CD8-positive, alpha-beta memory T cell (primary cell): ENCODE measurements around the gene RNF26. TPM values are rescaled to one million over a fixed set of nuclear protein-coding genes. Genes with fewer than 3 reads are reported as not detected.
A peak's percentile ranks its signal among the peaks of the same experiment; 100 is the strongest.

Source experiments
- CTCF ChIA-PET: fragments of 350-600 bp; sonication (Branson Sonifier 250); formaldehyde crosslinking; loops from one replicate; lab custom pipeline; 2021; ENCODE audit warnings: antibody characterized with exemption; lab: Charles Lee
- POLR2A ChIA-PET: fragments of 350-600 bp; sonication (Branson Sonifier 250); formaldehyde crosslinking; loops from one replicate; lab custom pipeline; 2021; ENCODE audit warnings: antibody characterized with exemption; lab: Charles Lee
- DNase-seq, 5 donors: peaks; one replicate each; pipeline versions ENCODE4 v3.0.0 to v3.0.0-alpha.2; 2020 to 2022; ENCODE audit warnings: mixed read lengths in 1 of 5
- H3K27ac ChIP-seq: one replicate; pipeline ENCODE4 v1.7.0; 2013; ENCODE audit warnings: low read depth, mild to moderate bottlenecking, low read length, moderate library complexity
- H3K27me3 ChIP-seq: 2 replicates; pipeline ENCODE4 v1.7.0; 2013; ENCODE audit warnings: low read length, mild to moderate bottlenecking; ENCODE audit not compliant: insufficient read depth, poor library complexity, severe bottlenecking
- H3K36me3 ChIP-seq: 2 replicates; pipeline ENCODE4 v1.7.0; 2013; ENCODE audit warnings: mild to moderate bottlenecking, low read length, moderate library complexity; ENCODE audit not compliant: insufficient read depth
- H3K4me1 ChIP-seq: 2 replicates; pipeline ENCODE4 v1.7.0; 2013; ENCODE audit warnings: mild to moderate bottlenecking, low read length, moderate library complexity; ENCODE audit not compliant: insufficient read depth
- H3K4me3 ChIP-seq: 2 replicates; pipeline ENCODE4 v1.7.0; 2013; ENCODE audit warnings: mild to moderate bottlenecking, low read length
- H3K9me3 ChIP-seq: 2 replicates; pipeline ENCODE4 v1.7.0; 2013; ENCODE audit warnings: mild to moderate bottlenecking, low read length
- H3K27ac Mint-ChIP-seq, 8 donors: one replicate each; pipeline ENCODE4 v1.8.0; 2020 to 2021; ENCODE audit warnings: mixed read lengths in 8 of 8, mild to moderate bottlenecking in 6 of 8, inconsistent platforms in 3 of 8, moderate library complexity in 3 of 8
- H3K27me3 Mint-ChIP-seq, 2 donors: one replicate each; pipeline ENCODE4 v1.8.0; 2020 to 2021; ENCODE audit warnings: mixed read lengths in 2 of 2, mild to moderate bottlenecking in 1 of 2, moderate library complexity in 1 of 2
- H3K36me3 Mint-ChIP-seq, 3 donors: one replicate each; pipeline ENCODE4 v1.8.0; 2020 to 2021; ENCODE audit warnings: mixed read lengths in 3 of 3, inconsistent platforms in 1 of 3, mild to moderate bottlenecking in 1 of 3
- H3K4me1 Mint-ChIP-seq, 3 donors: one replicate each; pipeline ENCODE4 v1.8.0; 2020 to 2021; ENCODE audit warnings: mixed read lengths in 3 of 3, inconsistent platforms in 1 of 3, mild to moderate bottlenecking in 1 of 3
- H3K4me3 Mint-ChIP-seq, 7 donors: one replicate each; pipeline ENCODE4 v1.8.0; 2020 to 2021; ENCODE audit warnings: mixed read lengths in 7 of 7, mild to moderate bottlenecking in 6 of 7, moderate library complexity in 4 of 7, inconsistent platforms in 2 of 7
- H3K9me3 Mint-ChIP-seq, 5 donors: one replicate each; pipeline ENCODE4 v1.8.0; 2020 to 2022; ENCODE audit warnings: mixed read lengths in 5 of 5, mild to moderate bottlenecking in 3 of 5, moderate library complexity in 2 of 5, inconsistent platforms in 1 of 5
- polyA plus RNA-seq: library from polyadenylated mRNA; unstranded; fragments of 300-500 nt; fragmentation: Illumina TruSeq; gene quantifications from one replicate; pipeline ENCODE4 v1.2.3, GENCODE V29; 2021
- total RNA-seq, 2 experiments: library from RNA; stranded (reverse); gene quantifications; one replicate each; pipeline ENCODE4 v1.2.3, GENCODE V29; 2021

Gene RNF26
- total and polyA plus RNA-seq, 3 experiments from 2014 or later = 33.2 to 46.1 (median 34.8) TPM

- Mint-ChIP-seq H3K27ac (no peak overlapping the region), H3K36me3 (no peaks in the 10 kb centered on the region), H3K9me3 (no peaks in the 10 kb centered on the region), H3K4me1 (peaks cover 9 to 16% (median 14%) of the 10 kb centered on the region in 3 donors), H3K4me3 (no peak overlapping the region), H3K27me3 (peaks cover 29 to 60% of the 10 kb centered on the region in 2 donors)
- no peaks in the 10 kb centered on the region for H3K9me3 ChIP-seq
- ChIA-PET POLR2A (no interaction called here), CTCF (interaction anchor here (0.9 to 3.5 kb wide), 3 partner anchors 13 to 22 kb away, joined by 3 to 17 read pairs (median 5); no protein-coding TSS in a partner anchor)
- H3K36me3 ChIP-seq = no peaks in the 10 kb centered on the region
- peaks cover 41% of the 10 kb centered on the region for H3K27me3 ChIP-seq
- peaks cover under 1% of the 10 kb centered on the region for H3K4me1 ChIP-seq
- no peak overlapping the region for H3K27ac ChIP-seq
- H3K4me3 ChIP-seq = no peak overlapping the region
- DNase-seq = no peak
Measured at GRCh38 chr11:119343726-119344125, 9.4 kb downstream of the RNF26 start.

- Mint-ChIP-seq H3K4me3 (no peak overlapping the region), H3K9me3 (no peaks in the 10 kb centered on the region), H3K4me1 (peaks cover 5 to 8% (median 7%) of the 10 kb centered on the region in 3 donors), H3K27ac (no peak overlapping the region), H3K36me3 (no peaks in the 10 kb centered on the region), H3K27me3 (peaks cover 22 to 52% of the 10 kb centered on the region in 2 donors)
- no peaks in the 10 kb centered on the region for H3K36me3 ChIP-seq
- H3K4me1 ChIP-seq = no peaks in the 10 kb centered on the region
- no peak overlapping the region for H3K27ac ChIP-seq
- ChIA-PET CTCF (interaction anchor here (1.2 to 3.5 kb wide), 2 partner anchors 12 to 21 kb away, joined by 5 to 17 read pairs; no protein-coding TSS in a partner anchor), POLR2A (no interaction called here)
- no peaks in the 10 kb centered on the region for H3K9me3 ChIP-seq
- no peak overlapping the region for H3K4me3 ChIP-seq
- H3K27me3 ChIP-seq = peaks cover 34% of the 10 kb centered on the region
- DNase-seq = no peak
Measured at GRCh38 chr11:119344291-119345010, 10.1 kb downstream of the RNF26 start.

GRCh38 chr11:119345685-119346084 is 11.4 kb downstream of the RNF26 start:
- H3K9me3 ChIP-seq = no peaks in the 10 kb centered on the region
- Mint-ChIP-seq H3K27ac (peak overlapping the region in 1 of 8 donors; percentile 70), H3K36me3 (no peaks in the 10 kb centered on the region), H3K9me3 (no peaks in the 10 kb centered on the region), H3K4me1 (peaks cover 9 to 14% (median 13%) of the 10 kb centered on the region in 3 donors), H3K4me3 (no peak overlapping the region), H3K27me3 (peaks cover 24 to 54% of the 10 kb centered on the region in 2 donors)
- no peaks in the 10 kb centered on the region for H3K4me1 ChIP-seq
- ChIA-PET POLR2A (no interaction called here), CTCF (interaction anchor here (1.0 to 3.5 kb wide), 3 partner anchors 8 to 23 kb away, joined by 3 to 17 read pairs (median 4); no protein-coding TSS in a partner anchor)
- H3K4me3 ChIP-seq = no peak overlapping the region
- no peak overlapping the region for H3K27ac ChIP-seq
- H3K36me3 ChIP-seq = no peaks in the 10 kb centered on the region
- DNase-seq = no peak
- H3K27me3 ChIP-seq = peaks cover 24% of the 10 kb centered on the region

GRCh38 chr11:119346605-119347004 is 12.3 kb downstream of the RNF26 start, which contains the start of gene MFRP:
Gene MFRP (minus strand): TSS chr11:119346705. CDS start chr11:119346513, 192 bp downstream.
- no peak within 1 kb of the TSS for H3K4me3 Mint-ChIP-seq
- H3K27ac Mint-ChIP-seq = peak within 1 kb of the TSS in 1 of 8 donors; percentile 70
- Histone ChIP-seq H3K27ac (no peak within 1 kb of the TSS), H3K4me3 (no peak within 1 kb of the TSS), H3K4me1 (no peaks in the 10 kb centered on the region), H3K27me3 (peaks cover 15% of the 10 kb centered on the region), H3K9me3 (no peaks in the 10 kb centered on the region), H3K36me3 (no peaks in the 10 kb centered on the region)
- H3K4me1 Mint-ChIP-seq = peaks cover 5 to 7% (median 5%) of the 10 kb centered on the region in 3 donors
- no peaks in the 10 kb centered on the region for H3K9me3 Mint-ChIP-seq
- ChIA-PET POLR2A (no interaction called here), CTCF (interaction anchor here (1.0 to 2.4 kb wide), 2 partner anchors 9 to 10 kb away, joined by 4 to 10 read pairs; no protein-coding TSS in a partner anchor)
- peaks cover 20 to 53% of the 10 kb centered on the region in 2 donors for H3K27me3 Mint-ChIP-seq
- no peaks in the 10 kb centered on the region for H3K36me3 Mint-ChIP-seq
- DNase-seq = no peak

- ChIA-PET POLR2A (no interaction called here), CTCF (interaction anchor here (1.3 to 2.4 kb wide), 2 partner anchors 9 to 28 kb away, joined by 3 to 10 read pairs; no protein-coding TSS in a partner anchor)
- no peaks in the 10 kb centered on the region for H3K36me3 Mint-ChIP-seq
- Histone ChIP-seq H3K27ac (no peak overlapping the region), H3K4me1 (no peaks in the 10 kb centered on the region), H3K27me3 (peaks cover 9% of the 10 kb centered on the region), H3K9me3 (no peaks in the 10 kb centered on the region), H3K4me3 (no peak overlapping the region), H3K36me3 (no peaks in the 10 kb centered on the region)
- peaks cover 25 to 55% of the 10 kb centered on the region in 2 donors for H3K27me3 Mint-ChIP-seq
- no peaks in the 10 kb centered on the region for H3K9me3 Mint-ChIP-seq
- no peak overlapping the region for H3K4me3 Mint-ChIP-seq
- H3K4me1 Mint-ChIP-seq = peaks cover 5 to 7% (median 5%) of the 10 kb centered on the region in 3 donors
- H3K27ac Mint-ChIP-seq = no peak overlapping the region
- DNase-seq = no peak
Measured at GRCh38 chr11:119347242-119347641, 12.9 kb downstream of the RNF26 start.

- no peaks in the 10 kb centered on the region for H3K9me3 Mint-ChIP-seq
- Histone ChIP-seq H3K27ac (no peak overlapping the region), H3K4me1 (no peaks in the 10 kb centered on the region), H3K9me3 (no peaks in the 10 kb centered on the region), H3K36me3 (no peaks in the 10 kb centered on the region), H3K4me3 (no peak overlapping the region), H3K27me3 (peaks cover 8% of the 10 kb centered on the region)
- no peak overlapping the region for H3K4me3 Mint-ChIP-seq
- H3K27me3 Mint-ChIP-seq = peaks cover 31 to 54% of the 10 kb centered on the region in 2 donors
- H3K27ac Mint-ChIP-seq = no peak overlapping the region
- no peaks in the 10 kb centered on the region for H3K36me3 Mint-ChIP-seq
- CTCF ChIA-PET = interaction anchor here (1.2 to 2.4 kb wide), 4 partner anchors 8 to 179 kb away, joined by 3 to 10 read pairs (median 4); partner anchors contain the start of gene USP2
- peaks cover 5 to 7% (median 5%) of the 10 kb centered on the region in 3 donors for H3K4me1 Mint-ChIP-seq
- POLR2A ChIA-PET = no interaction called here
- no peak for DNase-seq
Measured at GRCh38 chr11:119347940-119348605, 13.7 kb downstream of the RNF26 start.

GRCh38 chr11:119350302-119350701 is 16.0 kb downstream of the RNF26 start:
- H3K4me1 ChIP-seq = no peaks in the 10 kb centered on the region
- Mint-ChIP-seq H3K9me3 (no peaks in the 10 kb centered on the region), H3K4me1 (peaks cover 5 to 7% (median 5%) of the 10 kb centered on the region in 3 donors), H3K36me3 (no peaks in the 10 kb centered on the region), H3K27me3 (peaks cover 19 to 45% of the 10 kb centered on the region in 2 donors), H3K4me3 (no peak overlapping the region), H3K27ac (peak overlapping the region in 3 of 8 donors; percentile 52 to 79 (median 59))
- no peak overlapping the region for H3K27ac ChIP-seq
- H3K27me3 ChIP-seq = no peaks in the 10 kb centered on the region
- ChIA-PET CTCF (no interaction called here), POLR2A (interaction anchor here (1.1 kb wide), 1 partner anchor 29 kb away, joined by 3 read pairs; no protein-coding TSS in a partner anchor)
- no peaks in the 10 kb centered on the region for H3K9me3 ChIP-seq
- DNase-seq = no peak
- no peak overlapping the region for H3K4me3 ChIP-seq
- H3K36me3 ChIP-seq = no peaks in the 10 kb centered on the region
